ENCODE results near the gene PTTG2.
"Not testable (repeated sequence)": the region's sequence is repeated elsewhere in the genome, so short reads cannot be mapped to it uniquely, and the experiment has no call there.

DNA sequence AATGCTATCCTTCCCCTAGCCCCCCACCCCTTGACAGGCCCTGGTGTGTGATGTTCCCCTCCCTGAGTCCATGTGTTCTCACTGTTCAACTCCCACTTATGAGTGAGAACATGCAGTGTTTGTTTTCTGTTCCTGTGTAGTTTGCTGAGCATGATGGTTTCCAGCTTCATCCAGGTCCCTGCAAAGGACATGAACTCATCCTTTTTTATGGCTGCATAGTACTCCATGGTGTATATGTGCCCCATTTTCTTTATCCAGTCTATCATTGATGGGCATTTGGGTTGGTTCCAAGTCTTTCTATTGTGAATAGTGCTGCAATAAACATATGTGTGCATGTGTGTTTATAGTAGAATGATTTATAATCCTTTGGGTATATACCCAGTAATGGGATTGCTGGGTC lies 37.1 kb upstream of the PTTG2 start:
- TF ChIP-seq, protein P1, sequence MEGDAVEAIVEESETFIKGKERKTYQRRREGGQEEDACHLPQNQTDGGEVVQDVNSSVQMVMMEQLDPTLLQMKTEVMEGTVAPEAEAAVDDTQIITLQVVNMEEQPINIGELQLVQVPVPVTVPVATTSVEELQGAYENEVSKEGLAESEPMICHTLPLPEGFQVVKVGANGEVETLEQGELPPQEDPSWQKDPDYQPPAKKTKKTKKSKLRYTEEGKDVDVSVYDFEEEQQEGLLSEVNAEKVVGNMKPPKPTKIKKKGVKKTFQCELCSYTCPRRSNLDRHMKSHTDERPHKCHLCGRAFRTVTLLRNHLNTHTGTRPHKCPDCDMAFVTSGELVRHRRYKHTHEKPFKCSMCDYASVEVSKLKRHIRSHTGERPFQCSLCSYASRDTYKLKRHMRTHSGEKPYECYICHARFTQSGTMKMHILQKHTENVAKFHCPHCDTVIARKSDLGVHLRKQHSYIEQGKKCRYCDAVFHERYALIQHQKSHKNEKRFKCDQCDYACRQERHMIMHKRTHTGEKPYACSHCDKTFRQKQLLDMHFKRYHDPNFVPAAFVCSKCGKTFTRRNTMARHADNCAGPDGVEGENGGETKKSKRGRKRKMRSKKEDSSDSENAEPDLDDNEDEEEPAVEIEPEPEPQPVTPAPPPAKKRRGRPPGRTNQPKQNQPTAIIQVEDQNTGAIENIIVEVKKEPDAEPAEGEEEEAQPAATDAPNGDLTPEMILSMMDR (IDR thresholded peaks at IDR 0.05) = not testable (repeated sequence)
- not testable (repeated sequence) for TF ChIP-seq POLR2A (IDR thresholded peaks at IDR 0.05)

Measured in uterus (tissue), 2 donors.